ENCODE results near the gene RNASE8.

Gene RNASE8

GRCh38 chr14:21091821-21092272, 34.2 kb downstream of the RNASE8 start:
- DNase-seq (ENCODE audit: low spot score) (no peak), FAIRE-seq (no peak)

GRCh38 chr14:21092273-21093011, 34.8 kb downstream of the RNASE8 start:
- peak; percentile 97 for FAIRE-seq

GRCh38 chr14:21093018-21093417, 35.4 kb downstream of the RNASE8 start:
- FAIRE-seq (no peak), DNase-seq (ENCODE audit: low spot score) (no peak)

More at GRCh38 chr14:21092273-21093011, 34.8 kb downstream of the RNASE8 start:
- DNase-seq (ENCODE audit: low spot score): peak; percentile 89

GRCh38 chr14:21093769-21094681, 36.4 kb downstream of the RNASE8 start:
- DNase-seq (ENCODE audit: low spot score) (no peak), FAIRE-seq (no peak)

- FAIRE-seq (no peak), DNase-seq (ENCODE audit: low spot score) (no peak)
Measured at GRCh38 chr14:21095430-21096205, 38.0 kb downstream of the RNASE8 start.

- FAIRE-seq (peak; percentile 79), DNase-seq (ENCODE audit: low spot score) (no peak)
Measured at GRCh38 chr14:21096438-21096837, 38.8 kb downstream of the RNASE8 start.

GRCh38 chr14:21096978-21097635, 39.5 kb downstream of the RNASE8 start:
- no peak for FAIRE-seq
- no peak for DNase-seq (ENCODE audit: low spot score)

GRCh38 chr14:21097636-21098075, 40.0 kb downstream of the RNASE8 start:
- DNase-seq (ENCODE audit: low spot score) (no peak), FAIRE-seq (no peak)

GRCh38 chr14:21098076-21098891, 40.7 kb downstream of the RNASE8 start, which contains the start of gene ZNF219:
Gene ZNF219 (minus strand): TSS chr14:21098655. CDS start chr14:21093591, 5,064 bp downstream.
- DNase-seq (ENCODE audit: low spot score): peak; percentile 77
- no peak for FAIRE-seq

- DNase-seq (ENCODE audit: low spot score) (no peak), FAIRE-seq (no peak)
Measured at GRCh38 chr14:21098892-21099595, 41.4 kb downstream of the RNASE8 start.

- FAIRE-seq (no peak), DNase-seq (ENCODE audit: low spot score) (no peak)
Measured at GRCh38 chr14:21099596-21099985, 42.0 kb downstream of the RNASE8 start.

- DNase-seq (ENCODE audit: low spot score) (no peak), FAIRE-seq (no peak)
Measured at GRCh38 chr14:21100931-21101330, 43.3 kb downstream of the RNASE8 start, which contains the start of gene TMEM253. Gene TMEM253 (plus strand): TSS chr14:21101066. CDS start chr14:21101344, 278 bp downstream.

GRCh38 chr14:21101802-21102413, 44.3 kb downstream of the RNASE8 start:
- FAIRE-seq: no peak

GRCh38 chr14:21102521-21103410, 45.1 kb downstream of the RNASE8 start:
- FAIRE-seq: no peak
- no peak for DNase-seq (ENCODE audit: low spot score)

More at GRCh38 chr14:21101802-21102413, 44.3 kb downstream of the RNASE8 start:
- no peak for DNase-seq (ENCODE audit: low spot score)

GRCh38 chr14:21103411-21103709, 45.7 kb downstream of the RNASE8 start:
- DNase-seq (ENCODE audit: low spot score) (no peak), FAIRE-seq (no peak)

GRCh38 chr14:21103710-21104447, 46.3 kb downstream of the RNASE8 start:
- no peak for FAIRE-seq
- peak; percentile 97 for DNase-seq (ENCODE audit: low spot score)

- FAIRE-seq: no peak
Measured at GRCh38 chr14:21104448-21105060, 46.9 kb downstream of the RNASE8 start.

More at GRCh38 chr14:21104448-21105060, 46.9 kb downstream of the RNASE8 start:
- peak; percentile 80 for DNase-seq (ENCODE audit: low spot score)

All from urothelium cell line (cell line).